Endothelial cell of hepatic sinusoid (primary cell): ENCODE measurements around the gene ERBB4.
"Not testable (repeated sequence)": the region's sequence is repeated elsewhere in the genome, so short reads cannot be mapped to it uniquely, and the experiment has no call there.

Experiments used
- in situ Hi-C: cut with HindIII; loops from 2 replicates; pipeline ENCODE4 v1.10.0; 2017; ENCODE audit warnings: low sequenced_read_pairs

ERBB4 gene

GRCh38 chr2:212154477-212154878 is 384.1 kb downstream of the ERBB4 start:
- in situ Hi-C loops: loop anchor here (10.0 kb wide), 1 partner anchor 60 kb away; no protein-coding TSS in a partner anchor

- in situ Hi-C loops: loop anchor here (10.0 kb wide), 1 partner anchor 59 kb away; no protein-coding TSS in a partner anchor
Observed at GRCh38 chr2:212153923-212154322, 384.7 kb downstream of the ERBB4 start.

- in situ Hi-C loops: no loop called here
Observed at GRCh38 chr2:212147921-212148513, 390.6 kb downstream of the ERBB4 start.

GRCh38 chr2:212146416-212146815 is 392.2 kb downstream of the ERBB4 start:
- in situ Hi-C loops: no loop called here

GRCh38 chr2:212145121-212145520 is 393.5 kb downstream of the ERBB4 start:
- in situ Hi-C loops: no loop called here

GRCh38 chr2:212142631-212143030 is 396.0 kb downstream of the ERBB4 start:
- in situ Hi-C loops: no loop called here

GRCh38 chr2:212141499-212141898 is 397.1 kb downstream of the ERBB4 start:
- in situ Hi-C loops: no loop called here

GRCh38 chr2:212136216-212136795 is 402.3 kb downstream of the ERBB4 start:
- in situ Hi-C loops: no loop called here

GRCh38 chr2:212135739-212136138 is 402.9 kb downstream of the ERBB4 start:
- in situ Hi-C loops: no loop called here

- in situ Hi-C loops: no loop called here
Observed at GRCh38 chr2:212133337-212133736, 405.3 kb downstream of the ERBB4 start.

GRCh38 chr2:212124598-212124997 is 414.0 kb downstream of the ERBB4 start:
- in situ Hi-C loops: no loop called here

GRCh38 chr2:212119591-212119990 is 419.0 kb downstream of the ERBB4 start:
- in situ Hi-C loops: no loop called here

- in situ Hi-C loops: no loop called here
Observed at GRCh38 chr2:212117926-212118325, 420.7 kb downstream of the ERBB4 start.

- in situ Hi-C loops: no loop called here
Observed at GRCh38 chr2:212114489-212114888, 424.1 kb downstream of the ERBB4 start.

- in situ Hi-C loops: no loop called here
Observed at GRCh38 chr2:212112401-212112800, 426.2 kb downstream of the ERBB4 start.

GRCh38 chr2:212109792-212110680 is 428.6 kb downstream of the ERBB4 start:
- in situ Hi-C loops: no loop called here

GRCh38 chr2:212109217-212109616 is 429.4 kb downstream of the ERBB4 start:
- in situ Hi-C loops: no loop called here

- in situ Hi-C loops: no loop called here
Observed at GRCh38 chr2:212107989-212108388, 430.6 kb downstream of the ERBB4 start.

- in situ Hi-C loops: no loop called here
Observed at GRCh38 chr2:212107014-212107413, 431.6 kb downstream of the ERBB4 start.

GRCh38 chr2:212106536-212106935 is 432.1 kb downstream of the ERBB4 start:
- in situ Hi-C loops: not testable (repeated sequence)

GRCh38 chr2:212099658-212100057 is 438.9 kb downstream of the ERBB4 start:
- in situ Hi-C loops: loop anchor here (10.0 kb wide), 1 partner anchor 55 kb away; no protein-coding TSS in a partner anchor

- in situ Hi-C loops: loop anchor here (10.0 kb wide), 1 partner anchor 56 kb away; no protein-coding TSS in a partner anchor
Observed at GRCh38 chr2:212098966-212099365, 439.6 kb downstream of the ERBB4 start.
